A549 (cell line): ENCODE data around the gene MRPS18A.

Experiments
- BHLHE40 ChIP-seq: IDR thresholded peaks from 2 replicates; pipeline ENCODE4 v1.6.1; 2012; ENCODE audit warnings: low read depth, low read length, inconsistent platforms
- POLR2A ChIP-seq: IDR thresholded peaks from 2 replicates; pipeline ENCODE4 v1.6.1; 2012; ENCODE audit warnings: mild to moderate bottlenecking, low read length
- TF ChIP-seq, protein P1 (sequence below): fragments of >200 bp; sonication (Bioruptor Twin); formaldehyde crosslinking; IDR thresholded peaks from 3 replicates; pipeline ENCODE4 v1.5.1; 2016
- TF ChIP-seq, protein P2 (sequence below): fragments of 450-650 bp; IDR thresholded peaks from 2 replicates; pipeline ENCODE4 v1.6.1; 2014; ENCODE audit warnings: antibody characterized with exemption

DNA sequence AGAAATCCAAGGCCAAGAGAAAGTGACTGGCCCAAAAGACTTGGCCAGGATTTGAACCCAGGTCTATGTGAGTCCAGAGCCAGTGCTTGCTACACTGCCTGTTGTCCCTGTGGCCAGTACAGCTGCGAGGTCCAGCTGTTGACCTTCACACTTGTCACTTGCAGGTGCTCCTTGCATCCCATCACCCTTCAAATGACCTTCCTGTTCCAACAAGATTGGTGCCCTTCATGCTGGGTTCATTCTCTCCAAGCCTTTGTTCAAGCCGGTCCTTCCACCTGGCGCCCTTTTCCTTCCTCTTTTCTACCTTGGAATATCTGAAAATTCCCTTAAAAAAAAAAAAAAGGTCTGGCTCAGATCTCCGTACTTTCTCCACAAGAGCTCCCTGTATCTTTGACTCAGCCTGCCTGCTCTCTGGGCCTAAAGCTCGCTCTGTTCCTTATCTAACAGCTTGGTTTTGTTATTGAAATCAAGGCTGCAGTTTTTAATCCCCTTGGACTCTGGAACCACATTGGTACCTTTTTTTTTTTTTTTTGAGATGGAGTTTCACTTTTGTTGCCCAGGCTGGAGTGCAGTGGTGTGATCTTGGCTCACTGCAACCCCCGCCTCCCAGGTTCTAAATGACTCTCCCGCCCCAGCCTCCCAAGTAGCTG is 22.2 kb upstream of the MRPS18A start:
- TF ChIP-seq, protein P1, sequence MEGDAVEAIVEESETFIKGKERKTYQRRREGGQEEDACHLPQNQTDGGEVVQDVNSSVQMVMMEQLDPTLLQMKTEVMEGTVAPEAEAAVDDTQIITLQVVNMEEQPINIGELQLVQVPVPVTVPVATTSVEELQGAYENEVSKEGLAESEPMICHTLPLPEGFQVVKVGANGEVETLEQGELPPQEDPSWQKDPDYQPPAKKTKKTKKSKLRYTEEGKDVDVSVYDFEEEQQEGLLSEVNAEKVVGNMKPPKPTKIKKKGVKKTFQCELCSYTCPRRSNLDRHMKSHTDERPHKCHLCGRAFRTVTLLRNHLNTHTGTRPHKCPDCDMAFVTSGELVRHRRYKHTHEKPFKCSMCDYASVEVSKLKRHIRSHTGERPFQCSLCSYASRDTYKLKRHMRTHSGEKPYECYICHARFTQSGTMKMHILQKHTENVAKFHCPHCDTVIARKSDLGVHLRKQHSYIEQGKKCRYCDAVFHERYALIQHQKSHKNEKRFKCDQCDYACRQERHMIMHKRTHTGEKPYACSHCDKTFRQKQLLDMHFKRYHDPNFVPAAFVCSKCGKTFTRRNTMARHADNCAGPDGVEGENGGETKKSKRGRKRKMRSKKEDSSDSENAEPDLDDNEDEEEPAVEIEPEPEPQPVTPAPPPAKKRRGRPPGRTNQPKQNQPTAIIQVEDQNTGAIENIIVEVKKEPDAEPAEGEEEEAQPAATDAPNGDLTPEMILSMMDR, result no peak
- TF ChIP-seq POLR2A (no peak), BHLHE40 (no peak)
- TF ChIP-seq, protein P2, sequence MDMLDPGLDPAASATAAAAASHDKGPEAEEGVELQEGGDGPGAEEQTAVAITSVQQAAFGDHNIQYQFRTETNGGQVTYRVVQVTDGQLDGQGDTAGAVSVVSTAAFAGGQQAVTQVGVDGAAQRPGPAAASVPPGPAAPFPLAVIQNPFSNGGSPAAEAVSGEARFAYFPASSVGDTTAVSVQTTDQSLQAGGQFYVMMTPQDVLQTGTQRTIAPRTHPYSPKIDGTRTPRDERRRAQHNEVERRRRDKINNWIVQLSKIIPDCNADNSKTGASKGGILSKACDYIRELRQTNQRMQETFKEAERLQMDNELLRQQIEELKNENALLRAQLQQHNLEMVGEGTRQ, result no peak
